Choroid plexus epithelial cell (primary cell): ENCODE results near the gene ZFYVE28.
"Not testable (repeated sequence)": the region's sequence is repeated elsewhere in the genome, so short reads cannot be mapped to it uniquely, and the experiment has no call there.

Experiments used
- DNase-seq: peaks from one replicate; pipeline ENCODE4 v3.0.0-alpha.2; 2010; ENCODE audit warnings: low read depth
- H3K4me3 ChIP-seq: 2 replicates; pipeline ENCODE4 v1.5.1; 2011; ENCODE audit warnings: low read depth, mild to moderate bottlenecking, control low read depth, low read length, moderate library complexity
- TF ChIP-seq, protein P1 (sequence below): conservative IDR thresholded peaks from 2 replicates; pipeline ENCODE4 v1.5.1; 2011; ENCODE audit warnings: low read depth, mild to moderate bottlenecking, control low read depth, inconsistent platforms, low read length, moderate library complexity

The ZFYVE28 gene

DNA sequence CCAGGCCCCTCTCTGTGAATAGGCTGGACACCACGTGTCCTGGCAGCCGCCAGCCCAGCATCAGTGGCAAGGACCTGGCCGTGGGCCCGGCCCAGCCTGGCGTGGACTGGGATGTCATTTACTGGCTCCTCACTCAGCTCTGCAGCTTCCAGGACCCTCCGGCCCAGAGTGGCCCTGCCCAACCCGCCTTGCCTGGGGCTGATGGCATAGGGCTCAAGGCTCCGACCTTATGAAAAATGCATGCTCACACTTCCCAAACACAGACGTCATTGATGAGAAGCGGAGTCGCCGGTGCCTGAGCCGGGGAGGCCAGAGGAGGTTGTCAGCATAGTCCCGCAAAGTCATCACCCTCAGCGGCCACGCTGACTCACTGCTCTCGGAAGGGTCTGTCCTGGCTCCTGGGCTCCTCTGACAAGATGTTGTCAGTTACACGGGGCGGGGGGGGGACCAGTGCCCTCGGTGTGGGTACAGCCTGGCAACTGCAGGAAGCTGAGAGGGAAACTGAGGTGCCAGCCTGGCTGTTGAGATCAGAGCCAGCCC lies 14.6 kb upstream of the ZFYVE28 start:
- DNase-seq, result peak; percentile 61
- no peak overlapping the region for H3K4me3 ChIP-seq
- TF ChIP-seq, protein P1, sequence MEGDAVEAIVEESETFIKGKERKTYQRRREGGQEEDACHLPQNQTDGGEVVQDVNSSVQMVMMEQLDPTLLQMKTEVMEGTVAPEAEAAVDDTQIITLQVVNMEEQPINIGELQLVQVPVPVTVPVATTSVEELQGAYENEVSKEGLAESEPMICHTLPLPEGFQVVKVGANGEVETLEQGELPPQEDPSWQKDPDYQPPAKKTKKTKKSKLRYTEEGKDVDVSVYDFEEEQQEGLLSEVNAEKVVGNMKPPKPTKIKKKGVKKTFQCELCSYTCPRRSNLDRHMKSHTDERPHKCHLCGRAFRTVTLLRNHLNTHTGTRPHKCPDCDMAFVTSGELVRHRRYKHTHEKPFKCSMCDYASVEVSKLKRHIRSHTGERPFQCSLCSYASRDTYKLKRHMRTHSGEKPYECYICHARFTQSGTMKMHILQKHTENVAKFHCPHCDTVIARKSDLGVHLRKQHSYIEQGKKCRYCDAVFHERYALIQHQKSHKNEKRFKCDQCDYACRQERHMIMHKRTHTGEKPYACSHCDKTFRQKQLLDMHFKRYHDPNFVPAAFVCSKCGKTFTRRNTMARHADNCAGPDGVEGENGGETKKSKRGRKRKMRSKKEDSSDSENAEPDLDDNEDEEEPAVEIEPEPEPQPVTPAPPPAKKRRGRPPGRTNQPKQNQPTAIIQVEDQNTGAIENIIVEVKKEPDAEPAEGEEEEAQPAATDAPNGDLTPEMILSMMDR, result no peak

DNA sequence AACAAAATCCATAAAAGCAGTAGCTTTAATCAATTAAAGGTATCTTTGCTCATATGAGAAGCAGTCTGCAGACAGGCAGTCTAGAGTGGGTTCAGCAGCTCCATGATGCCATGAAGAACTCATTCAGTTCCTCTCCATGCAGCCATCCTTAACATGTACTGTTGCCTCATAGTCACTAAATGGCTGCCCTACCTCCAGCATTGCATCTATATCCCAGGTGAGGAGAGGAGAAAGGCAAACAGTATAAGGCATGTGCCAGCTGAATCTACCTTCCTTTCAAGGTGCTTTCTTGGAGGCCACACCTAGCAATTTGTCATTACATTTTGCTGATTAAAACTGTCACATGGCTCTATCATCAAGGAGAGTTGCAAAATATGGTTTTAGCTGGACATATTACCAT lies 13.6 kb upstream of the ZFYVE28 start:
- no peak for DNase-seq
- TF ChIP-seq, protein P1, result no peak
- H3K4me3 ChIP-seq, result no peak overlapping the region

DNA sequence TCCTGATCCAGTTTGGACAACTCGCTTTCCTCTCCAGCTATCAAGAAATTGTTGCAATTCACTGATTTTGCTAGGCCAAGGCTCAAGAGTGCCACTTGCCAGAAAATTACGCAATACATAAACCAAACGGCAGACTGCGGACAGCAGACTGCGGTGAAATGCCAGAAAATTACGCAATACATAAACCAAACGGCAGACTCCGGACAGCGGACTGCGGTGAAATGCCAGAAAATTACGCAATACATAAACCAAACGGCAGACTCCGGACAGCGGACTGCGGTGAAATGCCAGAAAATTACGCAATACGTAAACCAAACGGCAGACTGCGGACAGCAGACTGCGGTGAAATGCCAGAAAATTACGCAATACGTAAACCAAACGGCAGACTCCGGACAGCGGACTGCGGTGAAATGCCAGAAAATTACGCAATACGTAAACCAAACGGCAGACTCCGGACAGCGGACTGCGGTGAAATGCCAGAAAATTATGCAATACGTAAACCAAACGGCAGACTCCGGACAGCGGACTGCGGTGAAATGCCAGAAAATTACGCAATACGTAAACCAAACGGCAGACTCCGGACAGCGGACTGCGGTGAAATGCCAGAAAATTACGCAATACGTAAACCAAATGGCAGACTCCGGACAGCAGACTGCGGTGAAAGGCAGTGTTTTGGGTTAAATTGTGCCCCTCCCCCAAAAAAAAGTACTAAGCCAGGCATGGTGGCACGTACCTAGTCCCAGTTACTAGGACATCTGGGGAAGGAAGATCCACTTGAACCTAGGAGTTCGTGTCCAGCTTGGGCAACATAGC lies 11.7 kb upstream of the ZFYVE28 start:
- peak; percentile 35 for DNase-seq
- not testable (repeated sequence) for H3K4me3 ChIP-seq

DNA sequence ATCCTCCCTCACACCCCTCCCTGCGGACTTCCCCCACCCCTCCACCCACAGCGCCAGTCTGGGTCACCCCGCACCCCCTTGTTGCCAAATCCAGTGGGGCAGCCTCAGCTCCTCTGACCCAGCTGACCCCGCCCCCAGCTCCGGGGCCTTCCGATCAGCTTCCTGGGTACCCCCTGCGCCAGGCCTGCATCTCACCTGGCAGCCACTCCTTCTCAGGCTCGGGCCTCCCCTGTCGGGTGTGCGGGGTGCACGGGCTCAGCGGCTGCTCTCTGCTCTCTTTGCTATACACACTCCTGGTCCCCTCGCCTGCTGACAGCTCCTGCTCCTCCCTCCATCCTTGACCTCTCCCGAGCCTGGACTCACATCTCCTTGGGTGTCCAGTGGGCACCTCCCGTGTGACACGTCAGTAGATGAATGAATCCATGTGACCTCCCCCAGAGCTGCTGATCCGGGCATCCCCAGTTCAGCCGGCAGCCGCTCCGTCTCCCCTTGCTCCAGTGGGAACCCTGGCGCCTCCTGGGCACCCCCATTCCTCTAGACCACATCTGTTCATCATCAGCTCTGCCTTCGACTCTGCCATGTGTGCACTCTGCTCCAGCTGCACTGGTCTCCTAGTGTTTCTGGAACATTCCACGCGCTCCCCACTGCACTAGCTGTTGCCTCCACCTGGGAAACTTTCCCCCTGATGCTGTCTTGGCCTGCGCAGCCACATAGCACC lies 10.2 kb upstream of the ZFYVE28 start:
- no peak for DNase-seq
- TF ChIP-seq, protein P1, result no peak
- no peak overlapping the region for H3K4me3 ChIP-seq

DNA sequence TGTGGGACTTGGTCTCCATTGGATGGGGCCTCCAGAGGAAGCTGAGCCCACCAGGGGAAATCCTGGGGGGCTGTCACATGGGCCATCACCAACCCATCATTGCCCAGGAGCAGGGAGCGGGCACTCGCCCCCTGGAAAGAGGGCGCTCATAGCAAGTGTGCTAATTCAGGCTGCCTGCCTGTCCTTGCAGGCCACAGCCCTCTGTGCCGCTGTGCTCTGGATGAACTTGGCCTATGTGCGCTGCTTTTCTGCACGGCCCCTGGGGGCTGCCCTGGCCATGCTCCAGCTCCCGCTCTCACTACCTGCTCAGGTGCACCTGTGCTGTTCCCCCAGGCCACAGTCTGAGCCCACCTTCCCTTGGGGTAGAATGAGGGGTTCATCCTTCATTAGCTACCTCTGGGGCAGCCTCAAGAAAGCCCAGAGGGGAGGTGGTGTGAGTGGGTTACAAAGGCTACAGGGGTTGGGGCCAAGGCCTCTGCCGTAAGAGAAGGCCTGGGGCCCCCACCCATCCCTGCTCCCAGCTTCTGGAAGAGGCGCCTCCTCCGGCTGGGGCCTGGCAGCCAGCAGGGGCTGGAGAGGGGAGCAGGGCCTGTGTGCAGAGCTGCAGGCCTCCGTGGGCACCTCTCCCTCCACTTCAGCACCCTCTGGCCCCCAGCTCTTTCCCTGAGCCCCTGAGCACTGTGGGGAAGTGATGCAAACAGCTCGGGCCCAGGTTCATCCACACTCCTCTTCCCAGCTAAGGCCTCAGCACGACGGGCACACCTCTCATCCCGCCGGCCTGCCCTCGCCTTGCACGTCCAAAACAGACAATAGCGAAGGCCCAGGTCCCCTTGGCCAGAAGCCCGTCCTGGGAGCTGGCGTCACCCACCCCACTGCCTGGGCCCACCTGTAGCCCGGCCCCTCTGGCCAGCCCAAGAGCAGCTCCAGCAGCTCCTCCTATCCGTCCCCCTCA lies 9.2 kb upstream of the ZFYVE28 start:
- H3K4me3 ChIP-seq, result no peak overlapping the region
- TF ChIP-seq, protein P1, result no peak
- no peak for DNase-seq

DNA sequence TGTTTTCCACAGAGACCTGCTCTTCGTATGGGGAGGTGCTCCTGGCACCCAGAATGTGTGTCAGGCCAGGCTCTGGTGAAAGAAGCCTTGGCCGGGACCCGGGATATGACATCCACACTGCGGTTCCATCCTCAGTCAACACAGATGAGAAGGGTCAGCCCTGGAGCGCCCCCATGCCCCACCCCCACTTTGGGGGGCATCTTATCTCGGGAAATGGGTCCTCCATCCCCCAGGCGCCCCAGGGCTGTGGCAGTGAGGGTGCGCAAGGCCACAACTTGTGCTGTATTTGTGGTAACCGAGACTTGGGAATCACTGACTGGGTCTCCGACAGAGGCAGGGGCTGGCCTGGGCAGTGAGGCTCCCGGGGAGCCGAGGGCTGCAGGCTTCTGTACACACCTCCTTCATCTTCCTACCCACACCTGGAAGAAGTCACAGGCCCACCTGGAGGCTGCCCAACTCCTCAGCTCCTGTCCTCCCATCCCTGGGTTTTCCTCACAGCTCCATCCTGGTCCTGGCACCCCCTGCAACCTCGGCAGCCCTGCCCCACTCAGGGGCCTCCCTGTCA lies 8.3 kb upstream of the ZFYVE28 start:
- H3K4me3 ChIP-seq, result no peak overlapping the region
- no peak for DNase-seq
- TF ChIP-seq, protein P1, result no peak
